HTERT RPE-1 (cell line): ENCODE measurements around the gene CHMP1A.
"Not testable (repeated sequence)": the region's sequence is repeated elsewhere in the genome, so short reads cannot be mapped to it uniquely, and the experiment has no call there.

ENCODE experiments used
- in situ Hi-C: fragments of 300-500 bp; cut with MboI; formaldehyde crosslinking; loops from 4 replicates; pipeline ENCODE4 v1.14.3; 2020; ENCODE audit warnings: low sequenced_read_pairs

Gene CHMP1A

DNA sequence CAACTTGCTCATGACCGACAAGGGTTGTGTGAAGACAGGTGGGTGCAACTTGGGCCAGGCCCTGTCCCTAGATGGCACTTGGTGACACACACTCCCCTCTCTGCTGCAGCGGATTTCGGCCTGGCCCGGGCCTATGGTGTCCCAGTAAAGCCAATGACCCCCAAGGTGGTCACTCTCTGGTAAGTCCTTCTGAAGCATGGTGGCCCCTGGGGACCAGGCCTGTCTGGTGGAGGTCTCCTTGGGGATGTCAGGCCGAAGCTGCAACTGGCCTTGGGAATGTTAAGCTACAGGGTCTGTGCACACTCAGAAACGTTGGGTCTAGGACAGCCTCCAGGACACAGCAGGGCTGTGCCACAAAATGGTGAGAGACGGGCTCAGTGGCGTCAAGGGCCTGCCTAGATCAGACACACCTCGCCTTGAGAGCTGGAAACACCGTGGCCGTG lies 35.8 kb upstream of the CHMP1A start:
- in situ Hi-C loops, result no loop called here

GRCh38 chr16:89691986-89692569 lies 34.6 kb upstream of the CHMP1A start:
- in situ Hi-C loops, result no loop called here

- in situ Hi-C loops, result no loop called here
Observed at GRCh38 chr16:89691231-89691985, 33.9 kb upstream of the CHMP1A start.

DNA sequence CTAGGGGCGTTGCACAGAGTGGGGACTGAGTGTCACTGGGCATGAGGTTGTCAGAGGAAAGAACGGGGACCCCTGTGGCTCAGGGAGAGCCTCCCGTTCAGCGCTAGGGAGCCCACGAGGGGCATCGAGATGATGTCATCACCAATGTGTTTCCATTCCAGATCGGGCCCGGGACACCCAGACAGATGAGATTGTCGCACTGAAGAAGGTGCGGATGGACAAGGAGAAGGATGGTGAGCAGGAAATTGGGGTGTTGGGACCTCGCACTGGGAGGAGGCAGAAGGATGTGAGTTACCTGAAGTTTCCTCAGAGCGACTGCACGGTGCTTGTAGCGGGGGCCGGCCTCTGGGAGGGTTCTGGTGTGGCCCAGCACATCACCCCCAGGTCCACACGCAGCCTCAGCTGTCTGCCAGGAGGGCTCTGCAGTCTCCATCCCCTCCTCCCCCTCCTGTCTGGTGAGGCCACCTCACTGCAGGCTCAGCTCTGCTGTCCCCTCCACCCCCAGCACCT lies 32.9 kb upstream of the CHMP1A start:
- in situ Hi-C loops, result no loop called here

DNA sequence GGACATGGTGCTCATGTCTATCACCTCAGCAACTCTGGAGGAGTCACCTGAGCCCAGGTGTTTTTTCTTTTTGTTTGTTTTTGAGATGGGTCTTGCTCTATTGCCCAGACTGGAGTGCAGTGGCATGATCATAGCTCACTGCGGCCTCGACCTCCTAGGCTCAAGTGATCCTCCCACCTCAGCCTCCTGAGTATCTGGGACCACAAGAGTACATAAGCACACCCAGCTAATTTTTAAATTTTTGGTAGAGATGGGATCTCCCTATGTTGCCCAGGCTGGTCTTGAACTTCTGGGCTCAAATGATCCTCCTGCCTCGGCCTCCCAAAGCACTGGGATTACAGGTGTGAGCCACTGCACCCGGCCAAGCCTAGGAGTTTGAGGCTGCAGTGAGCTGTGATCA lies 32.1 kb upstream of the CHMP1A start:
- in situ Hi-C loops, result not testable (repeated sequence)

- in situ Hi-C loops, result no loop called here
Observed at GRCh38 chr16:89689142-89689541, 31.6 kb upstream of the CHMP1A start.

- in situ Hi-C loops, result no loop called here
Observed at GRCh38 chr16:89688395-89688794, 30.9 kb upstream of the CHMP1A start.

- in situ Hi-C loops, result no loop called here
Observed at GRCh38 chr16:89687092-89687940, 29.8 kb upstream of the CHMP1A start.

DNA sequence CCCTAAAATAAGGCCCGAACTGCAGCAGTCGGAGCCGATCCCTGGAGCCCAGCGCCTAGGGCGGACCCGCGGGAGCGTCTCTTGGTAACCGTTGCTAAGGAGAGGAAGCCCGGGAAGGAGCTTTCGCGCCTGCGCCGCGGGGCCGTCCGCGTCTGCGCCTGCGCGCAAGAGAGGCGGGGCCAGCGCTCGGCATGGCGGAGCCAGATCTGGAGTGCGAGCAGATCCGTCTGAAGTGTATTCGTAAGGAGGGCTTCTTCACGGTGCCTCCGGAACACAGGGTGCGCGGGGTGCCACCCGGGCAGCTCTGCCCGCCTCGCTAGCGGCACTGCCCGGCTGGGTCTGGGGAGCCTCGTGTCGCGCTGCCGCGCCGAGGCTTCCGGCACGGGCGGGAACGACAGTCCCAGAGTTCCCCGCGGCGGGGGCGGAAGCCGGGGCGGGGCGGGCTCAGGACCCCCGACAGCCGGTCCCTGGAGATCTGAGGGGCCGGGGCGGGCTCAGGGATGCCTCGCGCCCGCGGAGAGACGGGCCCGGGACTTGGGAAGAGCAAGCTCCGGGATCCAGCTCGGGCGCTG lies 29.1 kb upstream of the CHMP1A start, which contains the start of gene CDK10:
TSS of gene CDK10 (plus strand) at position 170 of the 572 bp plus-strand sequence. CDS start at position 192, 22 bp downstream.
- in situ Hi-C loops, result no loop called here

GRCh38 chr16:89685916-89686315 lies 28.4 kb upstream of the CHMP1A start:
- in situ Hi-C loops, result no loop called here

- in situ Hi-C loops, result no loop called here
Observed at GRCh38 chr16:89678258-89678657, 20.8 kb upstream of the CHMP1A start.

DNA sequence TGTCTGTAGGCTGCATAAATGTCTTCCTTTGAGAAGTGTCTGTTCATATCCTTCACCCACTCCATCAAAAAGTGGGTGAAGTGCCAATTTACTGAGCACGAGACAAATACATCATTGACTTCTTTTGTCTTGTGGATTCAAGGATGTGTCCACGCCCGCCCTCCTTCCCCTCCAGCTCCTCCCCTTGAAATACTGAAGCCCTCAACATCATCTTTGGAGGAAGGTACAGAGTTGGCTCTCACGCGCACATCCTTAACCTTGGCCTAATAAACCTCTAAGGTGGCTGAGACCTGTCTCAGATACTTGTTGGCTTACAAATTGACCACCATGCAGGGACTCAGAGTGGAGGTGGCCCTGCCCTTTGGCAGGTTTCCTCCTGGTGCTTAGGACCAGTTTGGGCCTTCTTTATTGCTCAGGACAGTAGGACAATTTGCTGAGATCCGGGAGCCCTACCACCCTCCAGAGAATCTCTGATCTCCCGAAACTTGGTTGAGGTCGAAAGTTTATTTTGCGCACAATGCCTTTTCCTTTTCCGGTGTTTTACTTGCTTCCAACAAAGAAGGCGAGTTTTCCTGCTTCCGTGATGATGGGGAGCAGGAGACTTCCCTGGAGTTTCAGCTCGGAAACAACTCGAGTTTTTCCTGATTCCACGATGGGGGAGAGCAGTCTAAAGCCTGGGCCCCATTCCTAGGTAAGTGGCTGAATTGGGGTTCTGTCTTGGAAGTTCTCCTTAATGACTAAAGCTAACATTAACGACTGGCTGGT lies 14.9 kb upstream of the CHMP1A start:
- in situ Hi-C loops, result no loop called here

- in situ Hi-C loops, result not testable (repeated sequence)
Observed at GRCh38 chr16:89671565-89671964, 14.1 kb upstream of the CHMP1A start.

- in situ Hi-C loops, result no loop called here
Observed at GRCh38 chr16:89670496-89671431, 13.3 kb upstream of the CHMP1A start.

DNA sequence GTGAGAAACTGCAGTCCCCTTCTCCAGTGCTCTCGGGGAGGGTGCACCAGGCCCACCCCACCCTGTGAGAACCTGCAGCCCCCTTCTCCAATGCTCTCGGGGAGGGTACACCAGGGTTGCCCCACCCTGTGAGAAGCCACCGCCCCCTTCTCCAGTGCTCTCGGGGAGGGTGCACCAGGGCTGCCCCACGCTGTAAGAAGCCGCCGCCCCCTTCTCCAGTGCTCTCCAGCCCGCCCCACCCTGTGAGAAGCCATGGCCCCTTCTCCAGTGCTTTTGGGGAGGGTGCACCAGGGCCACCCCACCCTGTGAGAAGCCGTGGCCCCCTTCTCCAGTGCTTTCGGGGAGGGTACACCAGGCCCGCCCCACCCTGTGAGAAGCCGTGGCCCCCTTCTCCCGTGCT lies 12.2 kb upstream of the CHMP1A start:
- in situ Hi-C loops, result no loop called here

- in situ Hi-C loops, result no loop called here
Observed at GRCh38 chr16:89668790-89669158, 11.3 kb upstream of the CHMP1A start.

- in situ Hi-C loops, result no loop called here
Observed at GRCh38 chr16:89667633-89668032, 10.1 kb upstream of the CHMP1A start.

GRCh38 chr16:89667000-89667399 lies 9.5 kb upstream of the CHMP1A start:
- in situ Hi-C loops, result not testable (repeated sequence)

GRCh38 chr16:89664238-89664637 lies 6.7 kb upstream of the CHMP1A start:
- in situ Hi-C loops, result not testable (repeated sequence)
